22Rv1 (cell line): Measurements from ENCODE around the gene CD207.
"Not testable (repeated sequence)": the region's sequence is repeated elsewhere in the genome, so short reads cannot be mapped to it uniquely, and the experiment has no call there.

Experiments
- H3K27ac ChIP-seq: fragments of 450-650 bp; 2 replicates; pipeline ENCODE4 v1.5.1; 2017
- CTCF ChIP-seq: fragments of 450-650 bp; IDR thresholded peaks from 2 replicates; pipeline ENCODE4 v1.5.1; 2017; ENCODE audit warnings: mild to moderate bottlenecking
- ZFX ChIP-seq: fragments of 450-650 bp; IDR thresholded peaks from 2 replicates; pipeline ENCODE4 v1.6.1; 2017; ENCODE audit warnings: antibody characterized with exemption, borderline replicate concordance

Gene CD207

DNA sequence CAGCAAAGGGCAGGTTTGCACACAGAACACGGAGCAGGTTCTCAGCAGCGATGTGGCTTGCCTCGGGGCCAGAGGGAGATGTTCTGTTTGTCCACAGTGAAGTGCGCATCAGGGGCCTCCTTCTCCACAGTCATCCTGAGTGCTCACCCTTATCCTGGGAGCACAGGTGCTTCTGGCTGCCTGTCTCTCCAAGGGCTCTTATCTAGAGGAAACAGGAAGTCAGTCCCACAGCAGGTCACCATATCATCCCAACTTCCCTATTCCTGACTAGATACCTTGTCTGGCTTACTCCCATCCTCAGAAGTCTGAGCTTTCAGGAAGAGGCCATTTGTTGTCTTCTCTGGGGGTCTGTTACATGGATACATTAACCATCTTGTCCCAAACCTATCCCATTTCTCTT, at the start of gene CD207:
TSS of gene CD207 (minus strand) at position 174 of the 400 bp plus-strand sequence. CDS start at position 134, 40 bp downstream.
- no peak for TF ChIP-seq CTCF
- H3K27ac ChIP-seq: no peak within 1 kb of the TSS

- H3K27ac ChIP-seq: not testable (repeated sequence)
These were observed 42.9 kb upstream of the CD207 start for GRCh38 chr2:70878543-70878942.

DNA sequence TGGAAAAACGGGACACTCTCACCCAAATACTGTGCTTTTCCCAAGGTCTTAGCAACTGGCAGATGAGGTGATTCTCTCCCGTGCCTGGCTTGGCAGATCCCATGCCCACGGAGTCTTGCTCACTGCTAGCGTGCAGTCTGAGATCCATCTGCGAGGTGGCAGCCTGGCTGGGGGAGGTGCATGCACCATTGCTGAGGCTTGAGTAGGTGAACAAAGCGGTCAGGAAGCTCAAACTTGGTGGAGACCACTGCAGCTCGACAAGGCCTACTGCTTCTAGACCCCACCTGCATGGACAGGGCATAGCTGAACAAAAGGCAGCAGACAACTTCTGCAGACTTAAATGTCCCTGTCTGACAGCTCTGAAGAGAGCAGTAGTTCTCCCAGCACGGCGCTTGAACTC, 40.5 kb upstream of the CD207 start:
- H3K27ac ChIP-seq: not testable (repeated sequence)

GRCh38 chr2:70873541-70873940, 37.9 kb upstream of the CD207 start:
- no peak overlapping the region for H3K27ac ChIP-seq
- no peak for TF ChIP-seq CTCF
- no peak for TF ChIP-seq ZFX

- TF ChIP-seq CTCF: peak; percentile 95
- TF ChIP-seq ZFX: no peak
- no peak overlapping the region for H3K27ac ChIP-seq
These were observed 36.0 kb upstream of the CD207 start for GRCh38 chr2:70871398-70872211.

DNA sequence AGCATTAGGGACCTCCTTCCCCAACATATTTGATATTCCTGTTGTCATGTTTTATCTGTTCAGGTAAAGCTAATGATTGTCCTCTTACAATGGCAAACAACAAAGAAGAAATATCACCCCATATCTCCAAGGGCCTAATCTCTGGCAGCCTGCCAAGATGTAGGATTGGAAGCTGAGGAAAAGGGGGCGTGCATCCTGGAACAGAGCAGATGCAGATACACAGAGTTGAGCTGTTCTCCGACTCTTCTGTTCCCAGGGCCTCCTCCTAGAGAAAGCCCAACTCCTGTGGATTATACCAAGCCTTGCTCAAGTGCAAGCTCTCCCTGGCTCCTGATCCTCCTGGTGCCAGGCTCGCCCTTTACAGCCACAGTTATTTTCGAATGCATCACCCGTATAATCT, 35.2 kb upstream of the CD207 start:
- TF ChIP-seq CTCF (no peak), ZFX (no peak)
- H3K27ac ChIP-seq: no peak overlapping the region

- H3K27ac ChIP-seq: no peak overlapping the region
- TF ChIP-seq ZFX: no peak
- TF ChIP-seq CTCF: no peak
These were observed 33.4 kb upstream of the CD207 start for GRCh38 chr2:70868970-70869369.

DNA sequence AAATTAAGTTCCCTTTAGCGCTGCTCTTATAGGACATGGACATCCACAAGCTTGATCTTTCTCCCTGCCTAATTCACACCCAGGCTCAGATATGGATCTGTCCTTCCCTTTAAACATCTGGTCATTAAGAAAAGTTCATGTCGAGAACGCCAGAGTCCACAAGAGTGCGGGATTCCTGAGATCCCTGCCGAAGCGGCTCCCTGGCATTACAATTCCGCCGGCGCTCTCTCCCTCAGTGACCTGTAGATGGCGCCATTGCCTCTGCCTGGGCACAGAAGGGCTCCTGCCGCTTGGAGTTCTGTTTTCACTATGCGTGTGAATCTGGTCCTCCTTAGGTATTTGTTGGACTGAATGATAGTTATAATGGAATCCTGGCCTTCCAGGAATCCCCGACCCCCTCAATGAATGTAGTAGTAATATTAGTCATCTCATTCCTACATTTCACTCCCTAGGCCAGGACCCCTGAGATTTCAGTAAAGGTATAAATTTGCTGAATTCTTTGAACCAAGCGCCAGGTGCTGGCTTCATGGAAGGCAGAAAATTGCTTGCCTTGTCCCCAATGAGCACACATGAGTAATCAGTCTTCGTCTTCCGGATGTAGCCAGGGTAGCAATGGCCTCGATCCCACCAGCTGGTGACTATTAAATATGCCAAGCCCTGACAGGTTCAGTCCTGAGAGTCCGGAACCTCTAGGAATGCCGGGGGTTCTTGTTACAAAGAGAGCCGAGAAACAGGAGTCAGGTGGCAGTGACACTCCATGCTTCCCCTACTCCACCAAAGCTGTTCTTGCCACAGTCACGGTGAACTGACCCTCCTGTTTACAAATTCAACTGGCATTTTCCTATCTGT, 26.4 kb upstream of the CD207 start:
- TF ChIP-seq ZFX (no peak), CTCF (peak; percentile 99)
- no peak overlapping the region for H3K27ac ChIP-seq
